Astrocyte (in vitro differentiated cells and primary cell): ENCODE data around the gene ZC3HAV1. TPM values are rescaled to one million over a fixed set of nuclear protein-coding genes. Genes with fewer than 3 reads are reported as not detected.

Experiments
- DNase-seq: peaks from one replicate; pipeline ENCODE4 v3.0.0-alpha.2; 2010; ENCODE audit warnings: low read depth
- FAIRE-seq: peaks from 2 replicates; lab custom pipeline; 2011; peaks lifted over from hg19 to GRCh38; lab: Jason Lieb, UNC
- H2AFZ ChIP-seq: 2 replicates; pipeline ENCODE4 v1.6.0; 2012; ENCODE audit warnings: low read depth, low read length, inconsistent platforms
- H3K27ac ChIP-seq: 2 replicates; pipeline ENCODE4 v1.5.1; 2011; ENCODE audit warnings: low read depth, low read length, inconsistent platforms
- H3K27me3 ChIP-seq: 2 replicates; pipeline ENCODE4 v1.6.0; 2011; ENCODE audit warnings: low read length, inconsistent platforms; ENCODE audit not compliant: insufficient read depth
- H3K36me3 ChIP-seq: 2 replicates; pipeline ENCODE4 v1.5.1; 2011; ENCODE audit warnings: low read length, inconsistent platforms; ENCODE audit not compliant: insufficient read depth
- H3K4me1 ChIP-seq: 2 replicates; pipeline ENCODE4 v1.5.1; 2011; ENCODE audit warnings: low read length, inconsistent platforms; ENCODE audit not compliant: insufficient read depth
- H3K4me2 ChIP-seq: 2 replicates; pipeline ENCODE4 v1.6.0; 2012; ENCODE audit warnings: low read length, inconsistent platforms
- H3K4me3 ChIP-seq: 2 replicates; pipeline ENCODE4 v1.5.1; 2011; ENCODE audit warnings: low read depth, mild to moderate bottlenecking, low read length, inconsistent platforms; ENCODE audit not compliant: insufficient read depth
- H3K79me2 ChIP-seq: 2 replicates; pipeline ENCODE4 v1.6.0; 2012; ENCODE audit warnings: mild to moderate bottlenecking, low read length, inconsistent platforms; ENCODE audit not compliant: insufficient read depth
- H3K9ac ChIP-seq: 2 replicates; pipeline ENCODE4 v1.6.0; 2012; ENCODE audit warnings: mild to moderate bottlenecking, low read length, inconsistent platforms
- H3K9me3 ChIP-seq: 2 replicates; pipeline ENCODE4 v1.5.1; 2012; ENCODE audit warnings: low read depth, mild to moderate bottlenecking, low read length, inconsistent platforms; ENCODE audit not compliant: insufficient read depth
- H4K20me1 ChIP-seq: 2 replicates; pipeline ENCODE4 v1.6.0; 2012; ENCODE audit warnings: low read length, inconsistent platforms; ENCODE audit not compliant: insufficient read depth
- H3K27ac Mint-ChIP-seq: one replicate; pipeline ENCODE4 v1.8.0; 2021; ENCODE audit warnings: mild to moderate bottlenecking, mixed read lengths; ENCODE audit not compliant: unreplicated experiment
- H3K27me3 Mint-ChIP-seq: one replicate; pipeline ENCODE4 v1.8.0; 2021; ENCODE audit warnings: low read depth, mixed read lengths; ENCODE audit not compliant: unreplicated experiment
- H3K36me3 Mint-ChIP-seq: one replicate; pipeline ENCODE4 v1.8.0; 2021; ENCODE audit warnings: low read depth, mixed read lengths; ENCODE audit not compliant: unreplicated experiment
- H3K4me1 Mint-ChIP-seq: one replicate; pipeline ENCODE4 v1.8.0; 2021; ENCODE audit warnings: low read depth, mixed read lengths; ENCODE audit not compliant: unreplicated experiment
- H3K4me3 Mint-ChIP-seq: one replicate; pipeline ENCODE4 v1.8.0; 2021; ENCODE audit warnings: mild to moderate bottlenecking, moderate library complexity, mixed read lengths; ENCODE audit not compliant: unreplicated experiment
- H3K9me3 Mint-ChIP-seq: one replicate; pipeline ENCODE4 v1.8.0; 2021; ENCODE audit warnings: mild to moderate bottlenecking, mixed read lengths; ENCODE audit not compliant: unreplicated experiment
- EZH2 ChIP-seq: IDR thresholded peaks from 2 replicates; pipeline ENCODE4 v1.6.1; 2012; ENCODE audit warnings: mild to moderate bottlenecking, low read length, inconsistent platforms; ENCODE audit not compliant: insufficient read depth
- total RNA-seq: library from RNA; stranded (reverse); gene quantifications from 2 replicates; pipeline ENCODE4 v1.2.1, GENCODE V29; 2021
- TF ChIP-seq, protein P1 (sequence below): IDR thresholded peaks from 2 replicates; pipeline ENCODE4 v1.5.1; 2011; ENCODE audit warnings: low read depth, mild to moderate bottlenecking, inconsistent platforms, low read length, moderate library complexity; ENCODE audit not compliant: insufficient read depth

ZC3HAV1 gene
- total RNA-seq, 1 donor from 2014 or later = 63.8 TPM

DNA sequence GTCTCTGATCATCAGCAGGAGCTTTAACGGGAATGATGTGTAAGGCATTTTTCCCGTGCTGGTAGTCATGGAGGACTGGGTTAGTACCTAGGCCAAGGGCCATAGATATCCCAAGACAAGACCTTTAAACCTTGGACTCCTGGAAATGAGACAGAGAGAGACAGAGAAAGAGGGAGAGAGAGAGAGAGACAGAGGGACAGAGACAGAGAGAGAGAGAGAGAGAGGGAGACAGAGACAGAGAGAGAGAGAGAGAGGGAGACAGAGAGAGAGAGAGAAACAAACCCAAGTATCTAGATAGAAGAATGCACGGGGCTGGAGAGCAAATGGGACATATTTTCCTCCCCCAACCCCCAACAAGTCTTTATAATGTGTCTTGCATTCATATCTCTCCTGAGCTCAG lies 22.3 kb downstream of the ZC3HAV1 start:
- H3K9me3 ChIP-seq = no peaks in the 10 kb centered on the region
- peaks cover 3% of the 10 kb centered on the region for H3K36me3 ChIP-seq
- H3K9me3 Mint-ChIP-seq = no peaks in the 10 kb centered on the region
- FAIRE-seq (no peak), DNase-seq (no peak)
- H3K4me1 Mint-ChIP-seq = peaks cover 21% of the 10 kb centered on the region
- H3K27ac ChIP-seq = no peak overlapping the region
- H3K36me3 Mint-ChIP-seq = peaks cover 43% of the 10 kb centered on the region
- no peak overlapping the region for H3K4me2 ChIP-seq
- no peak overlapping the region for H3K9ac ChIP-seq
- H3K27me3 ChIP-seq = no peaks in the 10 kb centered on the region
- H2AFZ ChIP-seq = no peak overlapping the region
- no peak overlapping the region for H3K27ac Mint-ChIP-seq
- TF ChIP-seq, protein P1, sequence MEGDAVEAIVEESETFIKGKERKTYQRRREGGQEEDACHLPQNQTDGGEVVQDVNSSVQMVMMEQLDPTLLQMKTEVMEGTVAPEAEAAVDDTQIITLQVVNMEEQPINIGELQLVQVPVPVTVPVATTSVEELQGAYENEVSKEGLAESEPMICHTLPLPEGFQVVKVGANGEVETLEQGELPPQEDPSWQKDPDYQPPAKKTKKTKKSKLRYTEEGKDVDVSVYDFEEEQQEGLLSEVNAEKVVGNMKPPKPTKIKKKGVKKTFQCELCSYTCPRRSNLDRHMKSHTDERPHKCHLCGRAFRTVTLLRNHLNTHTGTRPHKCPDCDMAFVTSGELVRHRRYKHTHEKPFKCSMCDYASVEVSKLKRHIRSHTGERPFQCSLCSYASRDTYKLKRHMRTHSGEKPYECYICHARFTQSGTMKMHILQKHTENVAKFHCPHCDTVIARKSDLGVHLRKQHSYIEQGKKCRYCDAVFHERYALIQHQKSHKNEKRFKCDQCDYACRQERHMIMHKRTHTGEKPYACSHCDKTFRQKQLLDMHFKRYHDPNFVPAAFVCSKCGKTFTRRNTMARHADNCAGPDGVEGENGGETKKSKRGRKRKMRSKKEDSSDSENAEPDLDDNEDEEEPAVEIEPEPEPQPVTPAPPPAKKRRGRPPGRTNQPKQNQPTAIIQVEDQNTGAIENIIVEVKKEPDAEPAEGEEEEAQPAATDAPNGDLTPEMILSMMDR = no peak
- TF ChIP-seq EZH2 = no peak
- no peaks in the 10 kb centered on the region for H3K79me2 ChIP-seq
- H3K4me1 ChIP-seq = no peaks in the 10 kb centered on the region
- no peak overlapping the region for H3K4me3 ChIP-seq
- no peaks in the 10 kb centered on the region for H3K27me3 Mint-ChIP-seq
- H3K4me3 Mint-ChIP-seq = no peak overlapping the region
- no peaks in the 10 kb centered on the region for H4K20me1 ChIP-seq

DNA sequence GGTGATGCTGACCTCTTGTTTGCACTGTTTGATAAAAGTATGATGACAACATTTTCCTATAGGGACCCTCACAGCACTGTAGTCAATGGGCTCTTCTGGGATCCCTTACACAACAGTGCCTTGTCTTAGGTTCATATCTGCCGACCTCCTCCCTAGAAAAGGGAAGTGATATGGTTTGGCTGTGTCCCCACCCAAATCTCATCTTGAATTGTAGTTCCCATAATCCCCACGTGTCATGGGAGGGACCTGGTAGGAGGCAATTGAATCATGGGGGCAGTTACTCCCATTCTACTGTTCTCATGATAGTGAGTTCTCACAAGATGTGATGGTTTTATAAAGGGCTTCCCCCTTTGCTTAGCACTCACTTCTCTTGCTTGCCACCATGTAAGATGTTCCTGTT lies 23.1 kb downstream of the ZC3HAV1 start:
- peaks cover 37% of the 10 kb centered on the region for H3K36me3 Mint-ChIP-seq
- no peaks in the 10 kb centered on the region for H3K27me3 Mint-ChIP-seq

DNA sequence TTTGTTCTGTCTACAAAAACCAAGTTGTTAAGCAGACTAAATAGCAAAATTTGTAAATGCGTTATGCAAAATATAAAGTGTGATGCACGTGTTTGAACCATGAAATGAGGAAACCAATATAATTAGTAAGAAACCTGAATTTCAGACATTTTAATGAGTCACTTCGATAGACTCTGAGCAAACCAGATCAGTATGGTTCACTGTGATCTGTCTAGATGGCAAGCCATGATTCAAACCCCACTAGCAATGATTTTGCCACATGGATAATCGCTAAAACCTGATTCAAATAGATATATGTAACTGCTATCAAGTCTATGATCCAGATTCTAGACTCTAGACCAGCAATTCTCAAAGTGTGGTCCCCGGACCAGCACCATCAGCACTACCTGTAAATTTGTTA lies 24.8 kb downstream of the ZC3HAV1 start:
- Histone ChIP-seq H3K9ac (no peak overlapping the region), H3K36me3 (peaks cover 3% of the 10 kb centered on the region), H3K4me2 (no peak overlapping the region), H3K27ac (no peak overlapping the region), H3K79me2 (no peaks in the 10 kb centered on the region), H3K9me3 (no peaks in the 10 kb centered on the region), H4K20me1 (no peaks in the 10 kb centered on the region), H2AFZ (no peak overlapping the region), H3K4me3 (no peak overlapping the region), H3K27me3 (no peaks in the 10 kb centered on the region), H3K4me1 (no peaks in the 10 kb centered on the region)
- no peak overlapping the region for H3K27ac Mint-ChIP-seq
- no peak for TF ChIP-seq EZH2
- TF ChIP-seq, protein P1 = no peak
- H3K27me3 Mint-ChIP-seq = no peaks in the 10 kb centered on the region
- no peak for DNase-seq
- FAIRE-seq = no peak
- H3K9me3 Mint-ChIP-seq = no peaks in the 10 kb centered on the region
- H3K36me3 Mint-ChIP-seq = peaks cover 40% of the 10 kb centered on the region
- H3K4me1 Mint-ChIP-seq = peaks cover 5% of the 10 kb centered on the region
- no peak overlapping the region for H3K4me3 Mint-ChIP-seq

More for the DNA sequence above, 23.1 kb downstream of the ZC3HAV1 start:
- no peaks in the 10 kb centered on the region for H3K4me1 ChIP-seq
- no peak for DNase-seq
- H3K4me3 Mint-ChIP-seq = no peak overlapping the region
- peaks cover 3% of the 10 kb centered on the region for H3K36me3 ChIP-seq
- TF ChIP-seq EZH2 = no peak
- TF ChIP-seq, protein P1 = no peak
- no peak overlapping the region for H3K4me2 ChIP-seq
- H3K9me3 Mint-ChIP-seq = no peaks in the 10 kb centered on the region
- H3K79me2 ChIP-seq = no peaks in the 10 kb centered on the region
- H3K4me3 ChIP-seq = no peak overlapping the region
- H3K9ac ChIP-seq = no peak overlapping the region
- no peak overlapping the region for H3K27ac Mint-ChIP-seq
- no peaks in the 10 kb centered on the region for H4K20me1 ChIP-seq
- H3K9me3 ChIP-seq = no peaks in the 10 kb centered on the region
- no peak overlapping the region for H3K27ac ChIP-seq
- no peak for FAIRE-seq
- H3K4me1 Mint-ChIP-seq = peaks cover 14% of the 10 kb centered on the region
- no peak overlapping the region for H2AFZ ChIP-seq
- H3K27me3 ChIP-seq = no peaks in the 10 kb centered on the region
